ENCODE results near the gene PLEKHG4B.
"Not testable (repeated sequence)": the region's sequence is repeated elsewhere in the genome, so short reads cannot be mapped to it uniquely, and the experiment has no call there.

Gene PLEKHG4B

DNA sequence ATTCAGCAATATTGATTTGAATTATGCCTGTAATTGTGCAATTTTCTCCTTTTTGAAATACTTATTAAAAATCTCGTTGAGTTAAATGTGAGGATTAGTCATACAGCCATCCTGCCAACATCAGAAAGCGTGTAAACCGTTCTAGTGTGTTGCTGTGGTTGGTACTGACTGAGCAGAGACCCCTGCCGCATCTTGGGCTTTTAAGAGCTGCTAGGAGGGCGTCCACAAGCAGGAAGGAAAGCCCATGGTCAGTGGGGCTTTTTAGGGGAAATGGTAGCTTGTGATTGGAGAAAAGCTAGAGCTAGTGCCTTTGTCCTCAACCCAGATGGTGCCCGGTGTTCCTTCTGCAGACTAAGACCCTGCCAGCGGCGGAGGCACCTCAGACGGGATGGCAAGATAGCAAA is 127.5 kb downstream of the PLEKHG4B start:
- Histone ChIP-seq H3K4me3 (ENCODE audit: insufficient read depth, low read depth, low read length, poor library complexity, severe bottlenecking) (peak overlapping the region; percentile 92), H3K27ac (ENCODE audit: insufficient read depth, low read length, poor library complexity, severe bottlenecking) (peak overlapping the region; percentile 87), H3K9me3 (ENCODE audit: control insufficient read depth, low read length) (no peaks in the 10 kb centered on the region), H3K4me1 (ENCODE audit: control insufficient read depth, insufficient read depth, low read length, poor library complexity, severe bottlenecking) (peaks cover 9% of the 10 kb centered on the region), H3K36me3 (ENCODE audit: control insufficient read depth, insufficient read depth, low read length) (peaks cover under 1% of the 10 kb centered on the region), H3K27me3 (replicated peaks; ENCODE audit: control insufficient read depth, insufficient read depth, low read length, poor library complexity, severe bottlenecking) (no peaks in the 10 kb centered on the region)
- peak in 1 of 3 donors; percentile 6 for DNase-seq

DNA sequence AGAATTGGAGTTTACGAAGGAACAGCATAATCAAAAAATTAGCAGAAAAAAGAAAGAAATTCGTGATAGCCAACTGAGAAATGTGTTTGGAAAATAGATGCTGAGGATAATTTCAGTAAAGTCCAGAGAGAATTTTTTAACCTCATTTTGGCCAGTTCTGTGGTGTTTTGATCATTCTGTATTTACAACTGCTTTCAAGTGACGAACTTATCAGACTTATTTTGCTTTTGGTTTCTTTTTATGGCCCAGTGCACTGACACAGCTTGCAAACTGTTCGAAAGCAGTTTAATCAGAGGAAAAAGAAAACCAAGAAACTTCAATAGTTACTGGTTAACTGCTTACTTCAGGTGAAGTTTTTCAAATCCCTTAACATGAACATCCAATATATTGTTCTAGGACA is 128.0 kb downstream of the PLEKHG4B start:
- Histone ChIP-seq H3K36me3 (ENCODE audit: control insufficient read depth, insufficient read depth, low read length) (peaks cover 6% of the 10 kb centered on the region), H3K27ac (ENCODE audit: insufficient read depth, low read length, poor library complexity, severe bottlenecking) (peak overlapping the region; percentile 87), H3K9me3 (ENCODE audit: control insufficient read depth, low read length) (no peaks in the 10 kb centered on the region), H3K27me3 (replicated peaks; ENCODE audit: control insufficient read depth, insufficient read depth, low read length, poor library complexity, severe bottlenecking) (no peaks in the 10 kb centered on the region), H3K4me1 (ENCODE audit: control insufficient read depth, insufficient read depth, low read length, poor library complexity, severe bottlenecking) (peaks cover 9% of the 10 kb centered on the region), H3K4me3 (ENCODE audit: insufficient read depth, low read depth, low read length, poor library complexity, severe bottlenecking) (peak overlapping the region; percentile 92)
- DNase-seq = no peak

DNA sequence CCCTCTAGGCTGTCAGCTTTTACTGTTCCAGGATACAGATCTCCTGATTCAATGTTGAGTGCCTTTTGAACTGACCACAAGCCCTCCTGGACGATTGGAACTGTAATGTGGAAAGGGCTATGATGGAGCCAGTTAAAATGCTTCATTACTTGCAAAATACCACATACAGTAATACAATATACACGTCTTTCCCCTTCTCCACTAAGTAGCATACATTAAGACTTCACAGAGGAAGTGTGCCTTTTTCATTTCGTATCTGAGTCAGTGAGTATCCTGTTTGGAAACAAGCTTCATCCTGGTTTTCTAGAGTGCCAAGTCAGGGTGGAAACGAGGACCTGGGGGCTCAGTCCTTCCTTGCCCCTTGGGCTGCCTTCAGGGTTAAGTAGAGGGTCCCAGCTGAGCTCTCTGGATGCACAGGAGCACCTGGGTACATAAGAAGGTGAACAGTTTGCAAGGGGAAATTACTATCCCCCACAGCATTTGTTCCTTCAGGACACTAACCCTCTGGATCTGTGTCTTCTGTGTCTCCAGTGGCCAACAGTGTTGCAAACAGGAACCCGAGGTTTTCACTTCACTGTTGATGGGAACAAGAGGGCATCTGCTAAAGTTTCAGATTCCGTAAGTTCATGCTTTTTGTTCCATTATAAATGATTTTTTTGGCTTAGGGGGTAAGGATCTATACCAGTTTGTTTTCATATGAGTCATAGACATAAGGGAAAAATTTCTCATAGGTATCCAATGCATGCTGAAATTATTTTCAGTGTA is 131.2 kb downstream of the PLEKHG4B start:
- H3K27me3 ChIP-seq (replicated peaks; ENCODE audit: control insufficient read depth, insufficient read depth, low read length, poor library complexity, severe bottlenecking); H3K27ac ChIP-seq (ENCODE audit: insufficient read depth, low read length, poor library complexity, severe bottlenecking); H3K9me3 ChIP-seq (ENCODE audit: control insufficient read depth, low read length); DNase-seq; H3K4me3 ChIP-seq (ENCODE audit: insufficient read depth, low read depth, low read length, poor library complexity, severe bottlenecking); H3K4me1 ChIP-seq (ENCODE audit: control insufficient read depth, insufficient read depth, low read length, poor library complexity, severe bottlenecking): not testable (repeated sequence)
- H3K36me3 ChIP-seq (ENCODE audit: control insufficient read depth, insufficient read depth, low read length) = peaks cover 27% of the 10 kb centered on the region

DNA sequence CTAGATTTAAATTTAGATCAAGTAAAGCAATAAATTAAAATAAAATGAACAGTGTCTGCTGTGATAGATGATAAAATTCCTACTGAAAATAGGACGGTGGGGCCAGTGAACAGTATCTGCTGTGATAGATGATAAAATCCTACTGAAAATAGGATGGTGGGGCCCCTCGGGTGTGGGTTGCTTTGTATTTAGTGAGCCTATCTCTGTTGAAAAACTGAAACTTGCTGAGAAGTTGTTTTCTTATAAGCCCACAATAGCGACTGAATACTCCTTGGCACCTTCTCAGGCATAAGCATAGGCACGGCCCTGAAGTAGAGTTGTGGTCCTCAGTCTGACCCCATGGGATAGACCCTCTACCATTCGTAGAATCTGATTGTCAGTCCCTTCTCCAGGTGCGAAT is 131.8 kb downstream of the PLEKHG4B start:
- Histone ChIP-seq H3K27me3 (replicated peaks; ENCODE audit: control insufficient read depth, insufficient read depth, low read length, poor library complexity, severe bottlenecking) (no peaks in the 10 kb centered on the region), H3K27ac (ENCODE audit: insufficient read depth, low read length, poor library complexity, severe bottlenecking) (no peak overlapping the region), H3K4me3 (ENCODE audit: insufficient read depth, low read depth, low read length, poor library complexity, severe bottlenecking) (no peak overlapping the region), H3K36me3 (ENCODE audit: control insufficient read depth, insufficient read depth, low read length) (peaks cover 34% of the 10 kb centered on the region), H3K9me3 (ENCODE audit: control insufficient read depth, low read length) (no peaks in the 10 kb centered on the region), H3K4me1 (ENCODE audit: control insufficient read depth, insufficient read depth, low read length, poor library complexity, severe bottlenecking) (peaks cover 9% of the 10 kb centered on the region)
- DNase-seq = no peak

DNA sequence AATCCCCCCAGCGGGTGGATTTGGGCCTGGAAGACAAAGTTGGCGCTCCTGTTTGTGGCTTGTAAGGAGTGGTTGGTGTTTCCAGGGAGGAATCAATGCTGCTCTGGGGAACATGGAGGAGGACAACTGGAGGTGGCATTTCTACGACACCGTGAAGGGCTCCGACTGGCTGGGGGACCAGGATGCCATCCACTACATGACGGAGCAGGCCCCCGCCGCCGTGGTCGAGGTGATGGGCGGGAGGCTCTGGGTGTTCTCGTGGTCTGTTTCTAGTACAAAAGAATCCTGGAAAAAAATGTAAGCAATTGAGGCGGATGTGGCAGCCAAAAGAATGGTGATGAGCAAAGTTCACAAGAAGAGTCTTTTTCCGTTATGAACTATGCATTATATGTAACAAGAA is 133.4 kb downstream of the PLEKHG4B start:
- Histone ChIP-seq H3K27me3 (replicated peaks; ENCODE audit: control insufficient read depth, insufficient read depth, low read length, poor library complexity, severe bottlenecking) (no peaks in the 10 kb centered on the region), H3K36me3 (ENCODE audit: control insufficient read depth, insufficient read depth, low read length) (peaks cover 47% of the 10 kb centered on the region), H3K9me3 (ENCODE audit: control insufficient read depth, low read length) (no peaks in the 10 kb centered on the region), H3K27ac (ENCODE audit: insufficient read depth, low read length, poor library complexity, severe bottlenecking) (no peak overlapping the region), H3K4me3 (ENCODE audit: insufficient read depth, low read depth, low read length, poor library complexity, severe bottlenecking) (no peak overlapping the region), H3K4me1 (ENCODE audit: control insufficient read depth, insufficient read depth, low read length, poor library complexity, severe bottlenecking) (peaks cover 5% of the 10 kb centered on the region)
- no peak for DNase-seq

DNA sequence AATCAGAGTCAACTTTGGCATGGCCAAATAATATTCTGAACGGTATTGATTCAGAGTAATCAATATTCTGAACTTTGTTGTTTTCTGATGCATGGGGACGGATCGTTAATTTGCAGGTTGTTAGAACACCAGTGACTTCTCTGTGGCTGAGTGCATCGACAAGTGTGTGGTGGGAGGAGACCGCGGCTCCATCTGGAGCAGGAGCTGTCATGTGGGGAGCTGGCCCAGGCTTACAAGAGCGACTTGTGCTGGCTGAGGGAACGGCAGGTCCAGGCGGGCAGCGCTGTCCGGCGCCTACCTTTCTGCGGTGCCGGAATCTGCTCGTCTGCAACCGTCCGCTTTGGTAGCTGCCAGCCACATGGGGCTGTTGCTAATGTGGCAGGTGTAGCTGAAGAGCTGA is 135.4 kb downstream of the PLEKHG4B start:
- not testable (repeated sequence) for DNase-seq; H3K4me3 ChIP-seq (ENCODE audit: insufficient read depth, low read depth, low read length, poor library complexity, severe bottlenecking); H3K27ac ChIP-seq (ENCODE audit: insufficient read depth, low read length, poor library complexity, severe bottlenecking); H3K4me1 ChIP-seq (ENCODE audit: control insufficient read depth, insufficient read depth, low read length, poor library complexity, severe bottlenecking); H3K27me3 ChIP-seq (replicated peaks; ENCODE audit: control insufficient read depth, insufficient read depth, low read length, poor library complexity, severe bottlenecking); H3K9me3 ChIP-seq (ENCODE audit: control insufficient read depth, low read length)
- peaks cover 64% of the 10 kb centered on the region for H3K36me3 ChIP-seq (ENCODE audit: control insufficient read depth, insufficient read depth, low read length)

DNA sequence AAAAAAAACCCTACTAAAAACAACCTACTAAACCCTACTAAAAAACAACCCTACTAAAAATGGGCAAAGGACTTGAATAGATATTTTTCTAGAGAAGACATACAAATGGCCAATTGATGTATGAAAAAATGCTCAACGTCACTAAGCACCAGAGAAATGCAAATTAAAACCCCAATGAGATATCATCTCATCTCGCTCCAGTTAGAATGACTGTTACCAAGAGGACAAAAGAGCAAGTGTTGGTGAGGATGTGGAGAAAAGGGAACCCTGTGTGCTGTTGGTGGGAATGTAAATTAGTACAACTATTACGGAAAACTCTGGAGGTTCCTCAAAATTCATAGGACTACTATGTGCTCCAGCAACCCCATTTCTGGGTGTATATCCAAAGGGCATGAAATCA is 136.9 kb downstream of the PLEKHG4B start:
- Histone ChIP-seq H3K27me3 (replicated peaks; ENCODE audit: control insufficient read depth, insufficient read depth, low read length, poor library complexity, severe bottlenecking) (no peaks in the 10 kb centered on the region), H3K36me3 (ENCODE audit: control insufficient read depth, insufficient read depth, low read length) (peaks cover 78% of the 10 kb centered on the region), H3K9me3 (ENCODE audit: control insufficient read depth, low read length) (no peaks in the 10 kb centered on the region), H3K27ac (ENCODE audit: insufficient read depth, low read length, poor library complexity, severe bottlenecking) (no peak overlapping the region), H3K4me1 (ENCODE audit: control insufficient read depth, insufficient read depth, low read length, poor library complexity, severe bottlenecking) (no peaks in the 10 kb centered on the region), H3K4me3 (ENCODE audit: insufficient read depth, low read depth, low read length, poor library complexity, severe bottlenecking) (no peak overlapping the region)
- no peak for DNase-seq

DNA sequence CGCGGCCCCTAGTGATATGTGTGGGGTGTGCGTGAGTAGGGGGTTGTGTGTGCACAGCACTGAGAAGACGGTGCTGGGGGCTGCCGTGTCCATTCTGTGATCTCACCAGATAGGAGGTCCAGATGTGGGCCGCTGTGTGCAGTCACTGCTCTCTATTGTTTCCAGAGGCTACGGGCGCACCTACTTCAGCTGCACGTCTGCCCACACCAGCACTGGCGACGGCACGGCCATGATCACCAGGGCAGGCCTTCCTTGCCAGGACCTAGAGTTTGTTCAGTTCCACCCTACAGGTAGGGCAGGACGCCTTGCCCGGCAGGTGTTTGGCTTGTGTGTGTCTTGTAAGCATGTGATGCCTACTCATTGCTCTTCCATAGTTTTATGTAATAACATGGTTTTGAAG is 138.7 kb downstream of the PLEKHG4B start:
- no peak for DNase-seq
- H3K36me3 ChIP-seq (ENCODE audit: control insufficient read depth, insufficient read depth, low read length) = peaks cover 79% of the 10 kb centered on the region
- H3K27me3 ChIP-seq (replicated peaks; ENCODE audit: control insufficient read depth, insufficient read depth, low read length, poor library complexity, severe bottlenecking) = no peaks in the 10 kb centered on the region
- H3K9me3 ChIP-seq (ENCODE audit: control insufficient read depth, low read length) = no peaks in the 10 kb centered on the region
- no peak overlapping the region for H3K27ac ChIP-seq (ENCODE audit: insufficient read depth, low read length, poor library complexity, severe bottlenecking)
- no peak overlapping the region for H3K4me3 ChIP-seq (ENCODE audit: insufficient read depth, low read depth, low read length, poor library complexity, severe bottlenecking)
- H3K4me1 ChIP-seq (ENCODE audit: control insufficient read depth, insufficient read depth, low read length, poor library complexity, severe bottlenecking) = no peaks in the 10 kb centered on the region

DNA sequence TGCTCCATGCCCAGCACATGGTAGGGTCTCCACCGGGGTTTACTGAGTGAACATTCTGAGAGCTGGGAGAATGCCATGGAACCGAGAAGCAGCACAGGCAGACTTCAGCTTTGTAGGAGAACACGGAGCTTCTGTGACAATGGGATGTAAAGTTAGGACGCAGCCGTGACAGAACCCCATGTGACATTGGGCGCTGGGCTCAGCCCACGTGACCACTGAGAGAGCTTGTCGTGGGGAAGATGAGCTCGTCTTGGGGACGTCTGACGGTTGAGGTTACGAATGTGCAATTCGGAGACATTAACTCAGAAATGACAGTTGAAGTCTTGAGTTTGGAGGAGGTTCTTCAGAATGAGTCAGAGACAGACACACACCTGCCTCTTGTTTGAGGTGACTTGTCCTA is 139.7 kb downstream of the PLEKHG4B start:
- DNase-seq = no peak
- H3K9me3 ChIP-seq (ENCODE audit: control insufficient read depth, low read length) = no peaks in the 10 kb centered on the region
- no peak overlapping the region for H3K4me3 ChIP-seq (ENCODE audit: insufficient read depth, low read depth, low read length, poor library complexity, severe bottlenecking)
- peaks cover 74% of the 10 kb centered on the region for H3K36me3 ChIP-seq (ENCODE audit: control insufficient read depth, insufficient read depth, low read length)
- H3K27ac ChIP-seq (ENCODE audit: insufficient read depth, low read length, poor library complexity, severe bottlenecking) = no peak overlapping the region
- no peaks in the 10 kb centered on the region for H3K27me3 ChIP-seq (replicated peaks; ENCODE audit: control insufficient read depth, insufficient read depth, low read length, poor library complexity, severe bottlenecking)
- no peaks in the 10 kb centered on the region for H3K4me1 ChIP-seq (ENCODE audit: control insufficient read depth, insufficient read depth, low read length, poor library complexity, severe bottlenecking)

DNA sequence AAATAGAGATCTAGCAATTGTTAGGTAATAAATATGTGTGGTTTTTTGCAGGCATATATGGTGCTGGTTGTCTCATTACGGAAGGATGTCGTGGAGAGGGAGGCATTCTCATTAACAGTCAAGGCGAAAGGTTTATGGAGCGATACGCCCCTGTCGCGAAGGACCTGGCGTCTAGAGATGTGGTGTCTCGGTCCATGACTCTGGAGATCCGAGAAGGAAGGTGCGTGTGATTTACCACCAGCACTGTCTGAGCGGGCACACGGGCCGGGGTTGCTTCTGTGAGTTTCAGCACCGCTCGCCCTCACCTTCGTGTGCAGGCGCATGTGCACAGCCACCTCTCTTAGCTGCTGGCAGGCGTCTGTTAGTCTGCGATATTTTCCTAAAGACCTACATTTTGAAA is 141.5 kb downstream of the PLEKHG4B start:
- H3K4me1 ChIP-seq (ENCODE audit: control insufficient read depth, insufficient read depth, low read length, poor library complexity, severe bottlenecking); H3K27me3 ChIP-seq (replicated peaks; ENCODE audit: control insufficient read depth, insufficient read depth, low read length, poor library complexity, severe bottlenecking); H3K9me3 ChIP-seq (ENCODE audit: control insufficient read depth, low read length); H3K4me3 ChIP-seq (ENCODE audit: insufficient read depth, low read depth, low read length, poor library complexity, severe bottlenecking); DNase-seq; H3K27ac ChIP-seq (ENCODE audit: insufficient read depth, low read length, poor library complexity, severe bottlenecking): not testable (repeated sequence)
- peaks cover 72% of the 10 kb centered on the region for H3K36me3 ChIP-seq (ENCODE audit: control insufficient read depth, insufficient read depth, low read length)

Data from effector memory CD4-positive, alpha-beta T cell (primary cell).